HL-60/S4 (cell line): ENCODE data around the gene EGLN3.

Experiments
- in situ Hi-C: fragments of 300-500 bp; cut with MboI; formaldehyde crosslinking; loops from 2 replicates; pipeline ENCODE4 v1.14.3; 2022; ENCODE audit warnings: low sequenced_read_pairs

EGLN3 gene

DNA sequence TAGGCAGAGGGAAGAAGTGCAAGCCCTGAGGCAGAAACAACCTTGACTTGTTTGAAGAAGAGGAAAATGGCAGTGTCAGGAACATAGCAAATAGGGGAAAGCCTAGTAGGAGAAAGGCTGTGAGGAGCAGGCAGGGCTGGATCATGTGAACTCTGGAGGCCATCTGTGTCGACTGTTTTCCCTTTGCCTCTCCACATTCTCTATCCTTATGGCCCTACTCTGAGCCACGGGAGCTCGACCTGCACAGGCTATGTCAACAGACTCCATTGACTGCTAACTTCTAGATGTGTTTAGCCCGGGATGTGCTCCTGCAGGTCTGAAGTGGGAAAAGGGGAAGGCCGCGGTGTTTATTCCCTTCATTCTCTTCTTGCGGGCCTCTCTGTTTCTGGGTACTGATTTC, 35.2 kb downstream of the EGLN3 start:
- in situ Hi-C loops: no loop called here

- in situ Hi-C loops: no loop called here
Observed at GRCh38 chr14:33914676-33915516, 36.0 kb downstream of the EGLN3 start.

DNA sequence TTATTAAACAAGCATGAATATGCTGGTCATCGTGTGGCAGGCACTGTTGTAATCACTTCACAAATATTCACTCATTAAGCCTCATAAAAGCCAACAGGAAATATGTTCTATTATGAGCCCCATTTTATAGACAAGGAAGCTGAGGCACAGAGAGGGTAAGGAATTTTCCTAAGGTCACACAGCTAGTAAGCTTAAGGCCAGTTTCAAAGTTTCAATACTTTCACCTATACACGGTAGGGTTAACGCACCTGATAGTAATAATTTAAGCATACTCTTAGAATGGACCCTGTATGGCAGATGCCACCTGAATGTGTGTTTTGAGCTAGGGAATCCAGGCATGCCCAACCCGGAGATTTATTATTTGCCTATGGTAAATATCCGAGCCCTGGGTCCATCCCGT, 39.8 kb downstream of the EGLN3 start:
- in situ Hi-C loops: no loop called here

DNA sequence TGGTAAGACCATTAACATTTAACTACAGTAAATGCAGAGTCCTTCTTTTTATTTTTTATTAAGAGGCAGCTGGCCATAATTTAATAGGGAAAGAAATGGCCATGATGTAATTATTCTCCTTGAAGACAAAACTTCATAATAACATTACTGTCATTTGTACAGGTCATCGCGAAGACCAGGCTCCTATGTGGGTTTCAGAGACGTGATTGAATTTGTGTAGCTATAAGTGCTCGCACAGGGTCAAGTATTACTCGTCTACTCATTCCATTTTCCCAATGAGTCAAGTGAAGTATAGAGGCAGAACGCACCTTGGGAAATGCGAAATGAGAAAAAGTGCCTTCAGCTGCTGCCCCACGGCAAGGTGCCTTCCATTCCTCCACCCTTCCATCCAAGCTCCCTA, 40.4 kb downstream of the EGLN3 start:
- in situ Hi-C loops: no loop called here

- in situ Hi-C loops: no loop called here
Observed at GRCh38 chr14:33909380-33910084, 41.3 kb downstream of the EGLN3 start.

- in situ Hi-C loops: no loop called here
Observed at GRCh38 chr14:33908540-33909223, 42.2 kb downstream of the EGLN3 start.

DNA sequence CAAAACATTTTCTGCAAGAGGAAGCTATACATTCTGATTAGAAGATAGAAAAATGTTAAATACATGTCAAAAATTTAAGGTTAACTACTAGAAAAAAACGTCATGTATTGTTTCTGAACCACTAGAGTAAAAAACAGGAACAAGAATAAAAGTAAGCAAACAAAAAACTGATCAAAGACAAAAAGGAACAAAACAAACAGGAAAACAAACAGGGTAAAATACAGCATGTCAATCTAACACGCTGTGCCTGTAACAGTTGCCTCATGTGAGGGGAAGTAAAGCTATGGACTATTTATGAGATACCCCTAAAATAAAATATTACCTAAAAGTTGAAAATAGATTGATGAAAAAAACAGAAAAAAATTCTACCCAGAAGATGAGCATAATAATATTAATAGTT, 43.9 kb downstream of the EGLN3 start:
- in situ Hi-C loops: no loop called here

GRCh38 chr14:33904609-33905008, 46.3 kb downstream of the EGLN3 start:
- in situ Hi-C loops: no loop called here

GRCh38 chr14:33903369-33903768, 47.5 kb downstream of the EGLN3 start:
- in situ Hi-C loops: no loop called here

GRCh38 chr14:33902363-33902762, 48.5 kb downstream of the EGLN3 start:
- in situ Hi-C loops: no loop called here

GRCh38 chr14:33901426-33902155, 49.3 kb downstream of the EGLN3 start:
- in situ Hi-C loops: no loop called here

DNA sequence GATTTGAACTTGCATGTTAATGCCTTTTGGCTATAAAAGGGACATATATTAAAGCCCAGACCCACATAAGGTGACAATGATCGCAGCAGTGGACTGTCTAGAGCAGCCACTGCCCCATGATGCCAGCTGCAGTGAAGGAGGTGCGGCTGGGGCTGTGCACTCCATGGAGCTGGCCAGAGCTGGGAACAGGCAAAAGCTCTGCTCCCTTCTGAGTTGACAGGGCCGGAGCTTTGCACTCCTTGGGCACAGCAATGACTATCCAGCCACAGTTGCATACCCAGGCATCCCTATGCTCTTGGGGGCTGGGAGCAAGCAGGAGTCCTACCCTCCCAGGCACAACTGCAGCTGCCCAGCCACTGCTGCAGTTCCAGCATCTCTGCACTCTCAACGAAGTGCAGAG, 50.2 kb downstream of the EGLN3 start:
- in situ Hi-C loops: no loop called here

GRCh38 chr14:33899723-33900341, 51.0 kb downstream of the EGLN3 start:
- in situ Hi-C loops: no loop called here

DNA sequence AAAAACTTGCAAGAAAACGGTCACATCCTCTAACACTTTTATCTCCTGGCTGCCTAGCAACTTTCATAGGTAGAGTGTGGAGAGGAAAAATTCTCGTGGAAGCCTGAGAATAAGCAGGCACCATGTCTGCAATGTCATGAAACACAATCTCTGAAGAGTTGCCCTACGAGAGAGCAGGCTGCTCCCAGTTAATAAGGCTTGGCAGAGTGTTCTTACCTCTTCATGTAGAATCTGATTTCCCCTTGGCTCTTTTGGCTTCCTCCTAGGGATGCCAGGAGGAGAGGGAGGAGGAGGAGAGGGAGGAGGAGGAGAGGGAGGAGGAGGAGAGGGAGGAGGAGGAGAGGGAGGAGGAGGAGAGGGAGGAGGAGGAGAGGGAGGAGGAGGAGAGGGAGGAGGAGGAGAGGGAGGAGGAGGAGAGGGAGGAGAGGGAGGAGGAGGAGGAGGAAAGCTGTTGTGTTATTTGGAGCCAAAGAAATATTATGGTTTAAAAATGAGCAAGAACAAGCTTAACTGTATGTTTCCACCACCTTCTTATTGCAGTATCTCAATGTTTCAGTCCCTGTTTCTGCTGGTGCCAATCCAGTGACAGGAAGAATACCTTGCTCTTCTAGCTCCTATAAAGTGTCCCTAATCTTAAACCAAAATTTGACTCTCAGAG, 52.9 kb downstream of the EGLN3 start:
- in situ Hi-C loops: no loop called here

DNA sequence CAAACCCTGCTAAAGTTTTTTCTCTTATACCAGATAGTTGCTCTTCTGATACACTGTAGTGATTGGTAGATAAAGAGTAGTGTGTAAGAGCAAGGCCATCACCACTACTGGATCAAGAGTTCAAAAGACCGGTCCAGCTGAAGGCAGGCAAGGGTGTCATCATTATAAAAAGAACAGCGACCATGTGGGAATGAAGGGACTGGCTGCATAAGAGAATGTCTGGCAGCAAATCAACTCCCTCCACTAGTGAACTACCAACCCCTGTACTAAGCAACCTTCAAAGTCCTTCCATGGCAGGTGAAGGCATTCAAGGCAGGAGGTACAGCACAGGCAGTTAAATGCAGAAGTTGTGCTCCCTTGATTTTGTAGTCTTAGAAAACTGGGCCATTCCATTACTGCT, 53.5 kb downstream of the EGLN3 start:
- in situ Hi-C loops: no loop called here

DNA sequence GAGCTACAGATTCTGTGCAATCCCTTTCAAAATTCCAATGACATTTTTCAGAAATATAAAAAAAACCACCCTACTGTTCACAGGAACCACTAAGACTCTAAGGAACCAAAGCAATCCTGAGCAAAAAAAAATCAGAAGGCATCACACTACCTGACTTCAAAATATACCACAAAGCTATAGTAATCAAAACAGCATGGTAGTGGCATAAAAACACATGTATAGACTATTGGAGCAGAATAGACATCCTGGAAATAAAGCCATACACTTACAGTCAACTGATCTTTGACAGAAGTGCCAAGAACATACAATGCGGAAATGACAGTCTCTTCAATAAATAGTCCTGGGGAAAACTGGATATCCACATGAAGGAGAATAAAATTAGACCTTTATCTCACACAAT, 56.5 kb downstream of the EGLN3 start:
- in situ Hi-C loops: no loop called here

- in situ Hi-C loops: no loop called here
Observed at GRCh38 chr14:33891700-33892099, 59.2 kb downstream of the EGLN3 start.

DNA sequence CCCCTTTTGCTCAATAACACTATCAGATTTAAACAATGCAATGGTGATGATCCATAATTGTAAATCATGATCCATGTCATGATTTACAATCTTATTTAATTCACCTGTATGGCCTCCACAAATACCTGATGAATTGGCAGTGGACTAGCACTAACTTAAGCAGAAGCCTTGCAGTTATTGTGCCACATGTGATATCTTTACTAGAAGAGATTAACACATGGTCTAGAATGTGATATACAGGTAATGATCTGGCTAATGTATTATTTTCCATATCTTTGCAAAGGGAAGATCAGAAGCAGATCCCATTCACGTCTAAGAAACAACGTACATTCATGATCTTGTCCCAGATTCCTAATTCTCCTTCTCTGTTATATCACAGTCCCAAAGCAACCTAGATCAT, 66.0 kb downstream of the EGLN3 start:
- in situ Hi-C loops: no loop called here

GRCh38 chr14:33880330-33880729, 70.5 kb downstream of the EGLN3 start:
- in situ Hi-C loops: no loop called here

DNA sequence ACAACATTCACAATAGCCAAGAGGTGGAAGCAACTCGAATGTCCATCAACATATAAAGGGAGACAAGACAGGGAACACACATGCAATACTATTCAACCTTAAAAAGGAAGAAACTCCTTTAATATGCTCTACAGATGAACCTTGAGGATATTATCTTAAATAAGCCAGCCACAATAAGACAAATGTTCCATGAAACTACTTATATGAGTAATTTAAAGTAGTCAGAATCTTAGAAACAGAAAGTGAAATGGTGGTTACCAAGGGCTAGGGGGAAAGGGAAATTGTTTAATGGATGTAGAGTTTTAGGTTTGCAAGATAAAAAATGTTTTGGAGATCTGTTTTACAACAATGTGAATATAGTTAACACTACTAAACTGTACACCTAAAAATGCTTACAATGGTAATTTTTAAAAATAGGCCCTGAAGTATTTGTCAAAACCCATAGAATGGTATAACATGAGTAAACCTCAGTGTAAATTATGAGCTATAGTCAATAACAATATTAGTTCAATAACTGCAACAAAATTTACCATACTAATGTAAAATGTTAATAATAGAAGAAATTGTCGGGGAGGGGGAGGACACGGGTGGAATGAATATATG, 71.1 kb downstream of the EGLN3 start:
- in situ Hi-C loops: no loop called here
